WTC11 (cell line): ENCODE data around the gene ENTR1. TPM values are rescaled to one million over a fixed set of nuclear protein-coding genes. Genes with fewer than 3 reads are reported as not detected.

ENCODE experiments used
- ATAC-seq: fragments of 200-7000 bp; cut with Tn5 transposase; 2 replicates; pipeline ENCODE4 v1.10.0; 2021; ENCODE audit warnings: mild to moderate bottlenecking, moderate library complexity
- CTCF ChIA-PET: fragments of 300-600 bp; sonication (Branson Sonifier 250); formaldehyde crosslinking; loops from one replicate; lab custom pipeline; 2021; ENCODE audit warnings: antibody characterized with exemption; lab: Charles Lee
- POLR2A ChIA-PET: fragments of 350-600 bp; sonication (Branson Sonifier 250); formaldehyde crosslinking; loops from one replicate; lab custom pipeline; 2021; ENCODE audit warnings: antibody characterized with exemption; lab: Charles Lee
- DNase-seq: peaks from one replicate; pipeline ENCODE4 v3.0.0; 2021; ENCODE audit warnings: low spot score
- H3K27ac Mint-ChIP-seq: 2 replicates; pipeline ENCODE4 v1.8.0; 2021; ENCODE audit warnings: mixed read lengths
- H3K27me3 Mint-ChIP-seq: 2 replicates; pipeline ENCODE4 v1.8.0; 2021; ENCODE audit warnings: low read depth, mild to moderate bottlenecking, moderate library complexity, mixed read lengths
- H3K36me3 Mint-ChIP-seq: 2 replicates; pipeline ENCODE4 v1.8.0; 2021; ENCODE audit warnings: mixed read lengths
- H3K4me1 Mint-ChIP-seq: 2 replicates; pipeline ENCODE4 v1.8.0; 2022; ENCODE audit warnings: mixed read lengths
- H3K4me3 Mint-ChIP-seq: 2 replicates; pipeline ENCODE4 v1.8.0; 2021; ENCODE audit warnings: mild to moderate bottlenecking, moderate library complexity, mixed read lengths
- H3K9me3 Mint-ChIP-seq: 2 replicates; pipeline ENCODE4 v1.8.0; 2021; ENCODE audit warnings: mixed read lengths
- ATF6 ChIP-seq: sonication (generic); formaldehyde crosslinking; IDR thresholded peaks from 2 replicates; pipeline ENCODE4 v1.8.1; 2023; ENCODE audit warnings: mild to moderate bottlenecking, missing genetic modification reagents
- CBFB ChIP-seq: sonication (generic); formaldehyde crosslinking; IDR thresholded peaks from 2 replicates; pipeline ENCODE4 v1.8.1; 2022; ENCODE audit warnings: mild to moderate bottlenecking, low read depth, missing genetic modification reagents
- CREM ChIP-seq: sonication (generic); formaldehyde crosslinking; IDR thresholded peaks from 2 replicates; pipeline ENCODE4 v1.8.1; 2022; ENCODE audit warnings: mild to moderate bottlenecking, missing genetic modification reagents, moderate library complexity
- E2F4 ChIP-seq: sonication (generic); formaldehyde crosslinking; IDR thresholded peaks from 2 replicates; pipeline ENCODE4 v1.8.1; 2022; ENCODE audit warnings: low read depth, mild to moderate bottlenecking, moderate library complexity, missing genetic modification reagents, borderline replicate concordance
- EMX1 ChIP-seq: fragments of 250-450 bp; sonication (Bioruptor Pico); IDR thresholded peaks from 2 replicates; pipeline ENCODE4 v1.8.0; 2021; ENCODE audit warnings: mild to moderate bottlenecking
- ETV6 ChIP-seq: sonication (generic); formaldehyde crosslinking; IDR thresholded peaks from 2 replicates; pipeline ENCODE4 v1.8.1; 2022; ENCODE audit warnings: mild to moderate bottlenecking, missing genetic modification reagents
- FOXP1 ChIP-seq: sonication (generic); formaldehyde crosslinking; IDR thresholded peaks from 2 replicates; pipeline ENCODE4 v1.8.0; 2022; ENCODE audit warnings: missing genetic modification reagents, mild to moderate bottlenecking, moderate library complexity, borderline replicate concordance
- GABPB1 ChIP-seq: sonication (generic); formaldehyde crosslinking; IDR thresholded peaks from 2 replicates; pipeline ENCODE4 v1.8.1; 2023; ENCODE audit warnings: mild to moderate bottlenecking, missing genetic modification reagents
- GTF2I ChIP-seq: fragments of 250-450 bp; sonication (Bioruptor Pico); conservative IDR thresholded peaks from 2 replicates; pipeline ENCODE4 v1.4.0; 2021; ENCODE audit warnings: mild to moderate bottlenecking
- IRF2 ChIP-seq: sonication (generic); formaldehyde crosslinking; IDR thresholded peaks from 2 replicates; pipeline ENCODE4 v1.8.0; 2022; ENCODE audit warnings: low read depth, missing genetic modification reagents, borderline replicate concordance
- KAT7 ChIP-seq: sonication (generic); formaldehyde crosslinking; IDR thresholded peaks from 2 replicates; pipeline ENCODE4 v1.8.1; 2023; ENCODE audit warnings: missing genetic modification reagents, mild to moderate bottlenecking, borderline replicate concordance
- PRDM15 ChIP-seq: sonication (generic); formaldehyde crosslinking; IDR thresholded peaks from 2 replicates; pipeline ENCODE4 v1.8.0; 2022; ENCODE audit warnings: missing genetic modification reagents
- SMAD4 ChIP-seq: sonication (generic); formaldehyde crosslinking; IDR thresholded peaks from 2 replicates; pipeline ENCODE4 v1.8.0; 2022; ENCODE audit warnings: mild to moderate bottlenecking, missing genetic modification reagents
- SOX15 ChIP-seq: fragments of 250-450 bp; sonication (Bioruptor Pico); IDR thresholded peaks from 2 replicates; pipeline ENCODE4 v1.9.0; 2021; ENCODE audit warnings: mild to moderate bottlenecking
- SP1 ChIP-seq: sonication (generic); formaldehyde crosslinking; conservative IDR thresholded peaks from 2 replicates; pipeline ENCODE4 v1.8.1; 2022; ENCODE audit warnings: missing genetic modification reagents
- TCF7 ChIP-seq: sonication (generic); formaldehyde crosslinking; IDR thresholded peaks from 2 replicates; pipeline ENCODE4 v1.8.0; 2022; ENCODE audit warnings: mild to moderate bottlenecking, low read depth, missing genetic modification reagents, moderate library complexity
- TEAD4 ChIP-seq: sonication (generic); formaldehyde crosslinking; IDR thresholded peaks from 2 replicates; pipeline ENCODE4 v1.8.0; 2022; ENCODE audit warnings: mild to moderate bottlenecking, missing genetic modification reagents
- TP53 ChIP-seq: sonication (generic); formaldehyde crosslinking; IDR thresholded peaks from 2 replicates; pipeline ENCODE4 v1.8.1; 2023; ENCODE audit warnings: mild to moderate bottlenecking, missing genetic modification reagents
- ZBTB43 ChIP-seq: sonication (generic); formaldehyde crosslinking; IDR thresholded peaks from 2 replicates; pipeline ENCODE4 v1.8.1; 2023; ENCODE audit warnings: mild to moderate bottlenecking, missing genetic modification reagents
- total RNA-seq: library from RNA; stranded (reverse); gene quantifications from 3 replicates; pipeline ENCODE4 v1.2.3, GENCODE V29; 2021

The ENTR1 gene
- total RNA-seq, 1 experiment from 2014 or later = 140 TPM

GRCh38 chr9:136442265-136442664, 31.9 kb upstream of the ENTR1 start:
- TF ChIP-seq GABPB1 (CRISPR knock-in tag) = 0 out of 2 replicates have a peak, but pooled peaks have one; percentile 8
- TF ChIP-seq GTF2I (CRISPR knock-in tag) = no peak
- POLR2A ChIA-PET = no interaction called here
- H3K27me3 Mint-ChIP-seq = no peaks in the 10 kb centered on the region
- CTCF ChIA-PET = no interaction called here
- H3K36me3 Mint-ChIP-seq = peaks cover 41% of the 10 kb centered on the region
- ATAC-seq (no peak), DNase-seq (no peak)
- H3K4me1 Mint-ChIP-seq = peaks cover 9% of the 10 kb centered on the region
- H3K4me3 Mint-ChIP-seq = no peak overlapping the region
- H3K9me3 Mint-ChIP-seq = no peaks in the 10 kb centered on the region
- no peak overlapping the region for H3K27ac Mint-ChIP-seq

GRCh38 chr9:136441681-136442245, 31.3 kb upstream of the ENTR1 start:
- no peak overlapping the region for H3K4me3 Mint-ChIP-seq
- DNase-seq (no peak), ATAC-seq (no peak)
- no peak overlapping the region for H3K27ac Mint-ChIP-seq
- peaks cover 14% of the 10 kb centered on the region for H3K4me1 Mint-ChIP-seq
- H3K27me3 Mint-ChIP-seq = no peaks in the 10 kb centered on the region
- TF ChIP-seq GABPB1 (CRISPR knock-in tag) (peak; percentile 56), SMAD4 (CRISPR knock-in tag) (no peak)
- H3K9me3 Mint-ChIP-seq = no peaks in the 10 kb centered on the region
- CTCF ChIA-PET = interaction anchor here (0.8 kb wide), 1 partner anchor 79 kb away, joined by 3 read pairs; no protein-coding TSS in a partner anchor
- H3K36me3 Mint-ChIP-seq = peaks cover 37% of the 10 kb centered on the region
- POLR2A ChIA-PET = no interaction called here

- no peak overlapping the region for H3K27ac Mint-ChIP-seq
- POLR2A ChIA-PET = no interaction called here
- no peak overlapping the region for H3K4me3 Mint-ChIP-seq
Measured at GRCh38 chr9:136441191-136441680, 30.8 kb upstream of the ENTR1 start.

GRCh38 chr9:136439481-136440408, 29.3 kb upstream of the ENTR1 start, which contains the start of gene INPP5E:
TSS of gene INPP5E (minus strand) at chr9:136439845. CDS start at chr9:136439419, 426 bp downstream.
- POLR2A ChIA-PET = no interaction called here
- no peaks in the 10 kb centered on the region for H3K9me3 Mint-ChIP-seq
- peak; percentile 83 for TF ChIP-seq FOXP1 (CRISPR knock-in tag)
- no peak for TF ChIP-seq KAT7 (CRISPR knock-in tag)
- TF ChIP-seq E2F4 (CRISPR knock-in tag) = peak; percentile 44; the same call in 1 of the 2 replicates
- peak; percentile 75 for TF ChIP-seq SP1 (CRISPR knock-in tag)
- TF ChIP-seq TP53 = 0 out of 2 replicates have a peak, but pooled peaks have one; percentile 16
- TF ChIP-seq CREM (CRISPR knock-in tag) = no peak; the same call in 1 of the 2 replicates
- TF ChIP-seq CBFB (CRISPR knock-in tag) = 0 out of 2 replicates have a peak, but pooled peaks have one; percentile 40
- TF ChIP-seq PRDM15 (CRISPR knock-in tag) = no peak
- peak; percentile 11; the same call in 1 of the 2 replicates for TF ChIP-seq ETV6 (CRISPR knock-in tag)
- TF ChIP-seq TCF7 (CRISPR knock-in tag) = 0 out of 2 replicates have a peak, but pooled peaks have one; percentile 57
- 0 out of 2 replicates have a peak, but pooled peaks have one; percentile 19 for TF ChIP-seq EMX1
- TF ChIP-seq ZBTB43 (CRISPR knock-in tag) = 0 out of 2 replicates have a peak, but pooled peaks have one; percentile 65
- TF ChIP-seq ATF6 = no peak

More at GRCh38 chr9:136441191-136441680, 30.8 kb upstream of the ENTR1 start:
- H3K27me3 Mint-ChIP-seq = no peaks in the 10 kb centered on the region
- CTCF ChIA-PET = interaction anchor here (0.7 to 0.8 kb wide), 2 partner anchors 31 to 79 kb away, joined by 3 read pairs; partner anchors contain the start of genes ENTR1 and PMPCA
- H3K4me1 Mint-ChIP-seq = peaks cover 15% of the 10 kb centered on the region
- DNase-seq = no peak
- peaks cover 33% of the 10 kb centered on the region for H3K36me3 Mint-ChIP-seq
- TF ChIP-seq IRF2 = no peak
- TF ChIP-seq TEAD4 = no peak
- no peak for TF ChIP-seq SOX15 (CRISPR knock-in tag)
- no peak for ATAC-seq
- no peaks in the 10 kb centered on the region for H3K9me3 Mint-ChIP-seq

More at GRCh38 chr9:136439481-136440408, 29.3 kb upstream of the ENTR1 start, which contains the start of gene INPP5E:
- no peaks in the 10 kb centered on the region for H3K27me3 Mint-ChIP-seq
- H3K27ac Mint-ChIP-seq = peak within 1 kb of the TSS; percentile 63
- H3K4me3 Mint-ChIP-seq = peak within 1 kb of the TSS; percentile 80
- peak; percentile 87 for DNase-seq
- CTCF ChIA-PET = interaction anchor here (0.7 to 1.5 kb wide), 4 partner anchors 14 to 77 kb away, joined by 3 read pairs; no protein-coding TSS in a partner anchor
- peak; percentile 80 for ATAC-seq
- H3K36me3 Mint-ChIP-seq = peaks cover 26% of the 10 kb centered on the region
- H3K4me1 Mint-ChIP-seq = peaks cover 15% of the 10 kb centered on the region
